WTC11 (cell line): ENCODE results near the gene SSBP2. TPM values are rescaled to one million over a fixed set of nuclear protein-coding genes. Genes with fewer than 3 reads are reported as not detected.

ENCODE experiments used
- ATAC-seq: fragments of 200-7000 bp; cut with Tn5 transposase; 2 replicates; pipeline ENCODE4 v1.10.0; 2021; ENCODE audit warnings: mild to moderate bottlenecking, moderate library complexity
- CTCF ChIA-PET: fragments of 300-600 bp; sonication (Branson Sonifier 250); formaldehyde crosslinking; loops from one replicate; lab custom pipeline; 2021; ENCODE audit warnings: antibody characterized with exemption; lab: Charles Lee
- POLR2A ChIA-PET: fragments of 350-600 bp; sonication (Branson Sonifier 250); formaldehyde crosslinking; loops from one replicate; lab custom pipeline; 2021; ENCODE audit warnings: antibody characterized with exemption; lab: Charles Lee
- DNase-seq: peaks from one replicate; pipeline ENCODE4 v3.0.0; 2021; ENCODE audit warnings: low spot score
- H3K27ac Mint-ChIP-seq: 2 replicates; pipeline ENCODE4 v1.8.0; 2021; ENCODE audit warnings: mixed read lengths
- H3K27me3 Mint-ChIP-seq: 2 replicates; pipeline ENCODE4 v1.8.0; 2021; ENCODE audit warnings: low read depth, mild to moderate bottlenecking, moderate library complexity, mixed read lengths
- H3K36me3 Mint-ChIP-seq: 2 replicates; pipeline ENCODE4 v1.8.0; 2021; ENCODE audit warnings: mixed read lengths
- H3K4me1 Mint-ChIP-seq: 2 replicates; pipeline ENCODE4 v1.8.0; 2022; ENCODE audit warnings: mixed read lengths
- H3K4me3 Mint-ChIP-seq: 2 replicates; pipeline ENCODE4 v1.8.0; 2021; ENCODE audit warnings: mild to moderate bottlenecking, moderate library complexity, mixed read lengths
- H3K9me3 Mint-ChIP-seq: 2 replicates; pipeline ENCODE4 v1.8.0; 2021; ENCODE audit warnings: mixed read lengths
- ZNF416 ChIP-seq: fragments of 250-450 bp; sonication (Bioruptor Pico); IDR thresholded peaks from 2 replicates; pipeline ENCODE4 v1.9.0; 2021; ENCODE audit warnings: mild to moderate bottlenecking, inconsistent platforms
- total RNA-seq: library from RNA; stranded (reverse); gene quantifications from 3 replicates; pipeline ENCODE4 v1.2.3, GENCODE V29; 2021
- TF ChIP-seq, protein P1 (sequence below): fragments of 250-450 bp; sonication (Bioruptor Pico); IDR thresholded peaks from 2 replicates; pipeline ENCODE4 v1.9.0; 2021; ENCODE audit warnings: mild to moderate bottlenecking
- TF ChIP-seq, protein P2 (sequence below): sonication (generic); formaldehyde crosslinking; IDR thresholded peaks from 2 replicates; pipeline ENCODE4 v1.8.0; 2022; ENCODE audit warnings: mild to moderate bottlenecking, missing genetic modification reagents

SSBP2 gene
- total RNA-seq, 1 experiment from 2014 or later, result 24.9 TPM

DNA sequence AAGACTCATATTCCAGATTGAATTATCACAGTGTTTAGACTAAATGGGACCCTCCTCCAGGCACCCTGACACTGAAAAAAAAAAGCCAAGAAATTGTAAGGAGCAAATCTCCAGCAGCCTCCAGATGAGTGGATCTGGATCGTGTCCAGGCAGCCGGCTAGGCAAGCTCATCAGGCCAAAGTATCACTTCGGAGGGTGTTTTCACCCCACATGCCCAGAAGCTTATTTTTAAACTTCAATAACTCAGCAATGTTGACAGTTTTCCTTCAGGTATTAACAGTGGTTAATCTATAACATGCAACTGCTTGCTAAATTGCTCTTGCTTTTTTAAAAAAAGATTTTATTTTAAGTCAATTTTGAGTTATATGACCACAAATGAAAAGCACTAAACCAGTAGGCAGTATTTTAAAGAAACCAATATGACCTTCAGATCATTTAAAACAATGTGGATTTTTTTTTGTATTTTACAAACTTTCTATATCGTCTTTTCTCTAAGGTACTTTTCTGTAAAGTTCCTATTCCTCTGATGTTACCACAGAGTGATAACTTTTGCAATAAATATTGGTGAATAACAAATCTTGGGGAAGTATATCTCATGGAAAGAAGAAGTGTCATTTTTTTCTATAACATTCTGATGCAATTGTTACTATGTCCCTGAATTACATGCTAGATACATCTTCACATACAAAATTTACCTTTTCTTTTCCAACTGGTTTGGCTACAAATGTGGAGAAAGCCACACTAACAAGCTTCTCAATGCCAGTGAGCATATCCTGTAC, 387.6 kb downstream of the SSBP2 start:
- Mint-ChIP-seq H3K9me3 (no peaks in the 10 kb centered on the region), H3K4me3 (no peak overlapping the region), H3K36me3 (no peaks in the 10 kb centered on the region), H3K27ac (no peak overlapping the region), H3K4me1 (peaks cover 11% of the 10 kb centered on the region), H3K27me3 (no peaks in the 10 kb centered on the region)
- ChIA-PET CTCF (no interaction called here), POLR2A (no interaction called here)
- ATAC-seq (no peak), DNase-seq (no peak)
- no peak for TF ChIP-seq ZNF416
- TF ChIP-seq, protein P1, sequence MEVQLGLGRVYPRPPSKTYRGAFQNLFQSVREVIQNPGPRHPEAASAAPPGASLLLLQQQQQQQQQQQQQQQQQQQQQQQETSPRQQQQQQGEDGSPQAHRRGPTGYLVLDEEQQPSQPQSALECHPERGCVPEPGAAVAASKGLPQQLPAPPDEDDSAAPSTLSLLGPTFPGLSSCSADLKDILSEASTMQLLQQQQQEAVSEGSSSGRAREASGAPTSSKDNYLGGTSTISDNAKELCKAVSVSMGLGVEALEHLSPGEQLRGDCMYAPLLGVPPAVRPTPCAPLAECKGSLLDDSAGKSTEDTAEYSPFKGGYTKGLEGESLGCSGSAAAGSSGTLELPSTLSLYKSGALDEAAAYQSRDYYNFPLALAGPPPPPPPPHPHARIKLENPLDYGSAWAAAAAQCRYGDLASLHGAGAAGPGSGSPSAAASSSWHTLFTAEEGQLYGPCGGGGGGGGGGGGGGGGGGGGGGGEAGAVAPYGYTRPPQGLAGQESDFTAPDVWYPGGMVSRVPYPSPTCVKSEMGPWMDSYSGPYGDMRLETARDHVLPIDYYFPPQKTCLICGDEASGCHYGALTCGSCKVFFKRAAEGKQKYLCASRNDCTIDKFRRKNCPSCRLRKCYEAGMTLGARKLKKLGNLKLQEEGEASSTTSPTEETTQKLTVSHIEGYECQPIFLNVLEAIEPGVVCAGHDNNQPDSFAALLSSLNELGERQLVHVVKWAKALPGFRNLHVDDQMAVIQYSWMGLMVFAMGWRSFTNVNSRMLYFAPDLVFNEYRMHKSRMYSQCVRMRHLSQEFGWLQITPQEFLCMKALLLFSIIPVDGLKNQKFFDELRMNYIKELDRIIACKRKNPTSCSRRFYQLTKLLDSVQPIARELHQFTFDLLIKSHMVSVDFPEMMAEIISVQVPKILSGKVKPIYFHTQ, result no peak
- TF ChIP-seq, protein P2, sequence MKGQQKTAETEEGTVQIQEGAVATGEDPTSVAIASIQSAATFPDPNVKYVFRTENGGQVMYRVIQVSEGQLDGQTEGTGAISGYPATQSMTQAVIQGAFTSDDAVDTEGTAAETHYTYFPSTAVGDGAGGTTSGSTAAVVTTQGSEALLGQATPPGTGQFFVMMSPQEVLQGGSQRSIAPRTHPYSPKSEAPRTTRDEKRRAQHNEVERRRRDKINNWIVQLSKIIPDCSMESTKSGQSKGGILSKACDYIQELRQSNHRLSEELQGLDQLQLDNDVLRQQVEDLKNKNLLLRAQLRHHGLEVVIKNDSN (CRISPR knock-in tag), result no peak

Other genes starting within 250 kb of the SSBP2 start
- 10.4 to 12.2 TPM (median 11.1 TPM) in 3 replicates for gene ATG10, start 220.9 kb upstream of the SSBP2 start, total RNA-seq